ENCODE measurements around the gene ACTG2. TPM values are rescaled to one million over a fixed set of nuclear protein-coding genes. Genes with fewer than 3 reads are reported as not detected.

The ACTG2 gene
- total RNA-seq, 1 experiment from 2014 or later: 1.5 TPM

DNA sequence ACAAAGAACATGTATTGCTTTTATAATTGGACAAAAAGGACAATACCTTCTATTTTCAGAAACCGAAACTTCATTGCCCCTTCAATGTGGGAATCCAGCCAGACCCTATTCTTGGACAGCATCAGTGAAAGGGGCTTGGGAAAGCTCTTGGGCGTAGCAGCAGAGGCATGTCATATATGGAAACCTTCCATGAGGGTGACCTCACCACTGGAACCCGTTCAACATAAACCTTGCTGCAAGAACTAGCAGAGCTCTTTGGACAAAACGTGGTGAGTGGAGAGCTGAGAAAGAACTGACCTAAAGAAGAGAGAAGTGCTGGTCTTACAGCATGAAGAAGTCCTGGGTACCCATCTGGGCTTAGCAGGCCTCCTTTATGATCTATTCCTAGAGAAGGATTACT is 22.7 kb upstream of the ACTG2 start:
- Histone ChIP-seq H3K14ac (ENCODE audit: insufficient read depth, low read length) (no peak overlapping the region), H2BK15ac (ENCODE audit: low read depth, low read length) (no peak overlapping the region), H3K27ac (ENCODE audit: insufficient read length, low read depth, low read length) (no peak overlapping the region), H2BK20ac (ENCODE audit: low read depth, low read length, poor library complexity, severe bottlenecking) (no peak overlapping the region), H3K9ac (ENCODE audit: extremely low read depth, insufficient read length, low read length) (no peak overlapping the region), H3K23me2 (ENCODE audit: insufficient read length, low read depth, low read length, poor library complexity, severe bottlenecking) (no peaks in the 10 kb centered on the region), H3K4me1 (ENCODE audit: insufficient read depth, low read length) (no peaks in the 10 kb centered on the region), H3K4me2 (ENCODE audit: insufficient read depth, insufficient read length, low read length) (no peak overlapping the region), H2AFZ (ENCODE audit: low read length) (no peak overlapping the region), H2AK5ac (ENCODE audit: insufficient read length, low read length) (no peak overlapping the region), H4K5ac (ENCODE audit: insufficient read length, low read depth, low read length) (no peak overlapping the region), H4K8ac (replicated peaks; ENCODE audit: insufficient read length, low read depth, low read length) (no peak overlapping the region), H3K56ac (ENCODE audit: insufficient read length, low read depth, low read length) (no peak overlapping the region), H3K18ac (ENCODE audit: insufficient read length, low read depth, low read length) (no peak overlapping the region), H3K9me3 (ENCODE audit: control insufficient read depth, low read depth, low read length) (no peaks in the 10 kb centered on the region), H3T11ph (ENCODE audit: low read length) (no peak overlapping the region), H2BK5ac (ENCODE audit: insufficient read length, low read length) (no peak overlapping the region), H3K79me2 (ENCODE audit: insufficient read depth, low read length) (no peaks in the 10 kb centered on the region), H3K27me3 (ENCODE audit: insufficient read depth, low read length) (no peaks in the 10 kb centered on the region), H3K23ac (ENCODE audit: insufficient read length, low read depth, low read length) (no peak overlapping the region), H4K20me1 (ENCODE audit: control insufficient read depth, insufficient read depth, insufficient read length) (no peaks in the 10 kb centered on the region), H3K79me1 (ENCODE audit: insufficient read depth, low read depth, low read length, poor library complexity, severe bottlenecking) (no peaks in the 10 kb centered on the region), H2BK12ac (ENCODE audit: insufficient read length, low read depth, low read length) (no peak overlapping the region), H3K4ac (ENCODE audit: low read depth, low read length) (no peak overlapping the region), H2BK120ac (ENCODE audit: low read depth, low read length, poor library complexity, severe bottlenecking) (no peak overlapping the region), H4K91ac (ENCODE audit: insufficient read length, low read depth, low read length) (no peak overlapping the region)
- H3K9me3 Mint-ChIP-seq: no peaks in the 10 kb centered on the region
- H3K36me3 Mint-ChIP-seq (ENCODE audit: insufficient read depth in 1 of 3, low read depth in 3 of 3): peaks cover 6 to 15% (median 14%) of the 10 kb centered on the region in 3 experiments; a peak in 5 of 7 replicates
- TF ChIP-seq, protein P1, sequence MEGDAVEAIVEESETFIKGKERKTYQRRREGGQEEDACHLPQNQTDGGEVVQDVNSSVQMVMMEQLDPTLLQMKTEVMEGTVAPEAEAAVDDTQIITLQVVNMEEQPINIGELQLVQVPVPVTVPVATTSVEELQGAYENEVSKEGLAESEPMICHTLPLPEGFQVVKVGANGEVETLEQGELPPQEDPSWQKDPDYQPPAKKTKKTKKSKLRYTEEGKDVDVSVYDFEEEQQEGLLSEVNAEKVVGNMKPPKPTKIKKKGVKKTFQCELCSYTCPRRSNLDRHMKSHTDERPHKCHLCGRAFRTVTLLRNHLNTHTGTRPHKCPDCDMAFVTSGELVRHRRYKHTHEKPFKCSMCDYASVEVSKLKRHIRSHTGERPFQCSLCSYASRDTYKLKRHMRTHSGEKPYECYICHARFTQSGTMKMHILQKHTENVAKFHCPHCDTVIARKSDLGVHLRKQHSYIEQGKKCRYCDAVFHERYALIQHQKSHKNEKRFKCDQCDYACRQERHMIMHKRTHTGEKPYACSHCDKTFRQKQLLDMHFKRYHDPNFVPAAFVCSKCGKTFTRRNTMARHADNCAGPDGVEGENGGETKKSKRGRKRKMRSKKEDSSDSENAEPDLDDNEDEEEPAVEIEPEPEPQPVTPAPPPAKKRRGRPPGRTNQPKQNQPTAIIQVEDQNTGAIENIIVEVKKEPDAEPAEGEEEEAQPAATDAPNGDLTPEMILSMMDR (conservative IDR thresholded peaks at IDR 0.05): no peak
- H3K27ac Mint-ChIP-seq: no peak overlapping the region
- no peaks in the 10 kb centered on the region for H3K27me3 Mint-ChIP-seq (ENCODE audit: low read depth)
- WGBS (ENCODE audit: extremely low coverage, insufficient read length, low lambda C conversion rate): no CpG with 5 or more reads among the region's 4 CpGs
- no peaks in the 10 kb centered on the region for H3K4me1 Mint-ChIP-seq
- no peak for DNase-seq
- H3K4me3 Mint-ChIP-seq: no peak overlapping the region

Data from H9 (cell line).